Chondrocyte (in vitro differentiated cells): ENCODE measurements around the gene FHL2. TPM values are rescaled to one million over a fixed set of nuclear protein-coding genes. Genes with fewer than 3 reads are reported as not detected.

Experiments used
- DNase-seq: peaks from one replicate; pipeline ENCODE4 v3.0.0; 2021; ENCODE audit warnings: mixed read lengths, low spot score
- H3K27ac Mint-ChIP-seq: one replicate; pipeline ENCODE4 v1.8.0; 2021; ENCODE audit warnings: mild to moderate bottlenecking, moderate library complexity, mixed read lengths; ENCODE audit not compliant: unreplicated experiment
- H3K27me3 Mint-ChIP-seq: 2 replicates; pipeline ENCODE4 v1.8.0; 2021; ENCODE audit warnings: low read depth, mixed read lengths
- H3K36me3 Mint-ChIP-seq: 2 replicates; pipeline ENCODE4 v1.8.0; 2021; ENCODE audit warnings: low read depth, mixed read lengths
- H3K4me1 Mint-ChIP-seq: 2 replicates; pipeline ENCODE4 v1.8.0; 2021; ENCODE audit warnings: low read depth, mild to moderate bottlenecking, mixed read lengths
- H3K4me3 Mint-ChIP-seq: one replicate; pipeline ENCODE4 v1.8.0; 2021; ENCODE audit warnings: mild to moderate bottlenecking, moderate library complexity, mixed read lengths; ENCODE audit not compliant: unreplicated experiment
- H3K9me3 Mint-ChIP-seq: 2 replicates; pipeline ENCODE4 v1.8.0; 2021; ENCODE audit warnings: low read depth, mixed read lengths
- total RNA-seq: library from RNA; stranded (reverse); gene quantifications from 3 replicates; pipeline ENCODE4 v1.2.1, GENCODE V29; 2021
- TF ChIP-seq, protein P1 (sequence below): fragments of 200-600 bp; sonication (generic); IDR thresholded peaks from 2 replicates; pipeline ENCODE4 v1.5.0; 2021; ENCODE audit warnings: antibody characterized with exemption, mild to moderate bottlenecking, moderate library complexity

The FHL2 gene
- total RNA-seq, 1 donor from 2014 or later = 104 TPM

DNA sequence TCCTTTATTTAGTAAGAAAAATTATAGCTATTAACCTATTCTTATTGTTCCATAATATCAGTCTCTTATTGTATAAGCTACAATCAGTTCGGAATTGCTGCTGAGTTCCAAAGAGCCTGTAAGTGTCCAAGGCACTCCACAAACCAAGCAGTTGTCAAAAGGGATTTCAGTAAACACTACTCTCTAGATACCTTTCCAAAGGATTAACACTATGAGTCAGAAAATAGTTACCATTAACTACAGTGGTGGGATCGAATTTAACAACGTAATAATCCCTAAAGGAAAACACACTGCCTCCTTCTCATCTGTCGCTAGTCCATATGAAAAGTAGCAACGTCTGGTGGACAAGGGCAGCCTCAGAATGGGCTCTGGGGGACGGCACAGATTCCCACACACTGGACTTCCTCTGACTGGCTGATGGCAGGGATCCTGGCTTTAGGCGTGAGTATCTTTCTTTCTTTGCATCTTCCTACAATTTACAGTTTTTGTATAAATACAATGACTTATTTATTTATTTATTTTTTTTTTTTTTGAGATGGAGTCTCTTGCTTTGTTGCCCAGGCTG is 78.1 kb downstream of the FHL2 start:
- peaks cover 50% of the 10 kb centered on the region for H3K4me1 Mint-ChIP-seq
- H3K27me3 Mint-ChIP-seq = no peaks in the 10 kb centered on the region
- H3K36me3 Mint-ChIP-seq = no peaks in the 10 kb centered on the region
- no peak for DNase-seq
- no peak overlapping the region for H3K4me3 Mint-ChIP-seq
- H3K9me3 Mint-ChIP-seq = no peaks in the 10 kb centered on the region
- H3K27ac Mint-ChIP-seq = no peak overlapping the region
- TF ChIP-seq, protein P1, sequence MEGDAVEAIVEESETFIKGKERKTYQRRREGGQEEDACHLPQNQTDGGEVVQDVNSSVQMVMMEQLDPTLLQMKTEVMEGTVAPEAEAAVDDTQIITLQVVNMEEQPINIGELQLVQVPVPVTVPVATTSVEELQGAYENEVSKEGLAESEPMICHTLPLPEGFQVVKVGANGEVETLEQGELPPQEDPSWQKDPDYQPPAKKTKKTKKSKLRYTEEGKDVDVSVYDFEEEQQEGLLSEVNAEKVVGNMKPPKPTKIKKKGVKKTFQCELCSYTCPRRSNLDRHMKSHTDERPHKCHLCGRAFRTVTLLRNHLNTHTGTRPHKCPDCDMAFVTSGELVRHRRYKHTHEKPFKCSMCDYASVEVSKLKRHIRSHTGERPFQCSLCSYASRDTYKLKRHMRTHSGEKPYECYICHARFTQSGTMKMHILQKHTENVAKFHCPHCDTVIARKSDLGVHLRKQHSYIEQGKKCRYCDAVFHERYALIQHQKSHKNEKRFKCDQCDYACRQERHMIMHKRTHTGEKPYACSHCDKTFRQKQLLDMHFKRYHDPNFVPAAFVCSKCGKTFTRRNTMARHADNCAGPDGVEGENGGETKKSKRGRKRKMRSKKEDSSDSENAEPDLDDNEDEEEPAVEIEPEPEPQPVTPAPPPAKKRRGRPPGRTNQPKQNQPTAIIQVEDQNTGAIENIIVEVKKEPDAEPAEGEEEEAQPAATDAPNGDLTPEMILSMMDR = no peak

DNA sequence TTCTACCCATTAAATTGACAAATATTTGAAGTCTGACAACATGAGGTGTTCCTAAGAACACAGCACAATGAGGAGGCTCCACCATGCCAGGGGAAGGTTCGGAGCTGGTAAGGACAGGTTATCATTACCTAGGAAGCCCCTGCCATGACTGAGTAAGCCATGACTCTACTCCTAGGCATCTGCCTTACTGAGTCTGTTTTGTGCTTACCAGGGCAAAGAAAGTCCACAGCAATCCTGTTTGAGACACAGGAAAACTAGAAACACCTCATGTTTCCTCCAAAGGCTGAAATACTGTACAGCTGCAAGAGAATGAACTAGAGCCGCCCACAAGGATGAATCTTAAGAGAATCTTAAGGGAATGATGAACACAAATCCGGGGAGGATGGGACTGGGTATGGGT is 80.9 kb downstream of the FHL2 start:
- H3K36me3 Mint-ChIP-seq = no peaks in the 10 kb centered on the region
- H3K27me3 Mint-ChIP-seq = no peaks in the 10 kb centered on the region
- TF ChIP-seq, protein P1 = no peak
- H3K4me1 Mint-ChIP-seq = peaks cover 26% of the 10 kb centered on the region
- no peaks in the 10 kb centered on the region for H3K9me3 Mint-ChIP-seq
- no peak for DNase-seq
- no peak overlapping the region for H3K27ac Mint-ChIP-seq
- H3K4me3 Mint-ChIP-seq = no peak overlapping the region

DNA sequence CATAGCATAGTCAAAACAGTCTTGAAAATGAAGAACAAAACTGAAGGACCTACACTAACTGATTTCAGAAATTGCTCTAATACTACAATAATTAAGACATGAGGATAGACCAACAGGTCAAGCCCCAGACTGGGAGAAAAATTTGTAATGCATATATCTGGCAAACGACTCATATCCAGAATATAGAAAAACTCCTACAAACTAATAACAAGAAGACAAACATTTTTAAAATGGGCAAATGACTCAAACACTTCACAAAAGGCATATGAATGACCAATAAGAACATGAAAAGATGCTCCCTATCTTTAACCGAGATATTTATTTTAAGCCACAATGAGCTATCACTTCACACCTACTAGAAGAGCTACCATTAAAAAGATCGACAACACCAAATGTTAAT is 83.5 kb downstream of the FHL2 start:
- peaks cover 11% of the 10 kb centered on the region for H3K4me1 Mint-ChIP-seq
- H3K27me3 Mint-ChIP-seq = no peaks in the 10 kb centered on the region

DNA sequence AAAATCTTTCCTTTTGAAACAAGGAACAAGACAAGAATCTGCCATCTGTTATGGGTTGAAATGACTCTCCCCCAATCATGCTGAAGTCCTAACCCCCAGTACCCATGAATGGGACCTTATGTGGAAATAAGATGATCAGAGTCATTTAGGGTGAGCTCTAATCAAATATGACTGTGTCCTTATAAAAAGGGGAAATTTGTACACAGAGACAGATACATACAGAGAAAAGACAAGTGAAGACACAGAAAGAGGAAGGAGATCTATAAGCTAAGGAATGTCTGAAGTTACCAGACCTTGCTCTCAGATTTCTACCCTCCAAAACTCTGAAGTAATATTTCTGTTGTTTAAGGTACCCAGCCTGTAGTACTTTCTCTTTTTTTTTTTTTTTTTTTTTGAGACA is 85.0 kb downstream of the FHL2 start:
- H3K27me3 Mint-ChIP-seq = no peaks in the 10 kb centered on the region
- no peak for DNase-seq
- H3K36me3 Mint-ChIP-seq = peaks cover under 1% of the 10 kb centered on the region
- H3K4me1 Mint-ChIP-seq = peaks cover 7% of the 10 kb centered on the region
- TF ChIP-seq, protein P1 = no peak
- no peak overlapping the region for H3K4me3 Mint-ChIP-seq
- H3K9me3 Mint-ChIP-seq = no peaks in the 10 kb centered on the region
- no peak overlapping the region for H3K27ac Mint-ChIP-seq

More for the DNA sequence above, 83.5 kb downstream of the FHL2 start:
- no peak overlapping the region for H3K27ac Mint-ChIP-seq
- H3K4me3 Mint-ChIP-seq = no peak overlapping the region
- DNase-seq = no peak
- TF ChIP-seq, protein P1 = no peak
- H3K9me3 Mint-ChIP-seq = no peaks in the 10 kb centered on the region
- no peaks in the 10 kb centered on the region for H3K36me3 Mint-ChIP-seq

Other genes starting within 250 kb of the FHL2 start
- gene GPR45, start 157.3 kb downstream of the FHL2 start, total RNA-seq = not detected in 3 replicates
- gene TGFBRAP1, start 69.3 kb downstream of the FHL2 start, total RNA-seq = 18.3 to 21.4 TPM (median 18.5 TPM) in 3 replicates
- gene C2orf49, start 61.5 kb downstream of the FHL2 start, total RNA-seq = 14.9 to 15.3 TPM (median 14.9 TPM) in 3 replicates